OCI-LY1 (cell line): ENCODE measurements around the gene ABLIM2.

Experiments used
- H2AFZ ChIP-seq: fragments of 200-600 bp; sonication (generic), shearing (Covaris generic); 2 replicates; pipeline ENCODE4 v1.6.0; 2014; ENCODE audit warnings: antibody characterized with exemption, mild to moderate bottlenecking, low read length
- H3F3A ChIP-seq: fragments of 200-600 bp; sonication (generic), shearing (Covaris generic); 2 replicates; pipeline ENCODE4 v1.6.0; 2014; ENCODE audit warnings: mild to moderate bottlenecking, antibody characterized with exemption, low read length, moderate library complexity; ENCODE audit not compliant: insufficient read depth
- H3K27ac ChIP-seq: fragments of 200-600 bp; sonication (generic); 2 replicates; pipeline ENCODE4 v1.5.1; 2014; ENCODE audit warnings: low read length, mixed run types, mild to moderate bottlenecking, low read depth; ENCODE audit not compliant: poor library complexity, severe bottlenecking
- H3K27me3 ChIP-seq: fragments of 200-600 bp; sonication (generic); 2 replicates; pipeline ENCODE4 v1.6.0; 2014; ENCODE audit warnings: antibody characterized with exemption, mild to moderate bottlenecking, low read length, moderate library complexity; ENCODE audit not compliant: insufficient read depth
- H3K36me3 ChIP-seq: fragments of 200-600 bp; sonication (generic); 2 replicates; pipeline ENCODE4 v1.6.1; 2014; ENCODE audit warnings: mild to moderate bottlenecking, antibody characterized with exemption, low read length, moderate library complexity, mixed read lengths; ENCODE audit not compliant: insufficient read depth
- H3K4me1 ChIP-seq: fragments of 200-600 bp; sonication (generic); 2 replicates; pipeline ENCODE4 v1.5.1; 2014; ENCODE audit warnings: mild to moderate bottlenecking, low read length, moderate library complexity; ENCODE audit not compliant: insufficient read depth, severe bottlenecking
- H3K4me2 ChIP-seq: fragments of 200-600 bp; sonication (generic), shearing (Covaris generic); 2 replicates; pipeline ENCODE4 v1.6.1; 2014; ENCODE audit warnings: low read length
- H3K4me3 ChIP-seq: fragments of 200-600 bp; sonication (generic); 2 replicates; pipeline ENCODE4 v1.5.1; 2014; ENCODE audit warnings: low read length, low read depth, mild to moderate bottlenecking, mixed read lengths; ENCODE audit not compliant: poor library complexity, severe bottlenecking
- H3K79me2 ChIP-seq: fragments of 200-600 bp; shearing (Covaris generic); 2 replicates; pipeline ENCODE4 v1.6.1; 2016; ENCODE audit warnings: mixed run types, low read length, mixed read lengths; ENCODE audit not compliant: insufficient read depth
- H3K9ac ChIP-seq: fragments of 200-600 bp; sonication (generic), shearing (Covaris generic); 2 replicates; pipeline ENCODE4 v1.6.1; 2014; ENCODE audit warnings: mild to moderate bottlenecking, low read length, mixed read lengths
- H3K9me2 ChIP-seq: fragments of 200-600 bp; sonication (generic), shearing (Covaris generic); 2 replicates; pipeline ENCODE4 v1.6.1; 2014; ENCODE audit warnings: low read depth, mild to moderate bottlenecking, low read length, mixed read lengths
- H3K9me3 ChIP-seq: fragments of 200-600 bp; shearing (Covaris generic); 2 replicates; pipeline ENCODE4 v1.6.1; 2014; ENCODE audit warnings: low read length, mixed read lengths
- H4K20me1 ChIP-seq: fragments of 200-600 bp; sonication (generic), shearing (Covaris generic); 2 replicates; pipeline ENCODE4 v1.6.0; 2016; ENCODE audit warnings: mild to moderate bottlenecking, low read length; ENCODE audit not compliant: insufficient read depth
- CTCF ChIP-seq: fragments of 200-600 bp; sonication (generic), shearing (Covaris generic); IDR thresholded peaks from 2 replicates; pipeline ENCODE4 v1.5.1; 2017; ENCODE audit warnings: mild to moderate bottlenecking, antibody characterized with exemption, low read length, moderate library complexity, mixed read lengths
- EZH2 ChIP-seq: fragments of 200-600 bp; sonication (generic), shearing (Covaris generic); IDR thresholded peaks from 2 replicates; pipeline ENCODE4 v1.8.0; 2017; ENCODE audit warnings: borderline replicate concordance, mixed run types, mild to moderate bottlenecking, antibody characterized with exemption, low read length, moderate library complexity, mixed read lengths

Gene ABLIM2

GRCh38 chr4:7995866-7996265, 162.7 kb downstream of the ABLIM2 start:
- H3K79me2 ChIP-seq, result no peaks in the 10 kb centered on the region
- H4K20me1 ChIP-seq, result no peaks in the 10 kb centered on the region
- TF ChIP-seq EZH2, result no peak
- no peak for TF ChIP-seq CTCF
- H3K9me3 ChIP-seq, result no peaks in the 10 kb centered on the region
- no peak overlapping the region for H3K27ac ChIP-seq
- no peaks in the 10 kb centered on the region for H3K9me2 ChIP-seq
- no peaks in the 10 kb centered on the region for H3K27me3 ChIP-seq
- H3K36me3 ChIP-seq, result no peaks in the 10 kb centered on the region
- H3K4me3 ChIP-seq, result no peak overlapping the region
- H3K4me2 ChIP-seq, result no peak overlapping the region
- H3F3A ChIP-seq, result no peaks in the 10 kb centered on the region
- no peak overlapping the region for H3K9ac ChIP-seq
- no peaks in the 10 kb centered on the region for H3K4me1 ChIP-seq
- no peak overlapping the region for H2AFZ ChIP-seq

DNA sequence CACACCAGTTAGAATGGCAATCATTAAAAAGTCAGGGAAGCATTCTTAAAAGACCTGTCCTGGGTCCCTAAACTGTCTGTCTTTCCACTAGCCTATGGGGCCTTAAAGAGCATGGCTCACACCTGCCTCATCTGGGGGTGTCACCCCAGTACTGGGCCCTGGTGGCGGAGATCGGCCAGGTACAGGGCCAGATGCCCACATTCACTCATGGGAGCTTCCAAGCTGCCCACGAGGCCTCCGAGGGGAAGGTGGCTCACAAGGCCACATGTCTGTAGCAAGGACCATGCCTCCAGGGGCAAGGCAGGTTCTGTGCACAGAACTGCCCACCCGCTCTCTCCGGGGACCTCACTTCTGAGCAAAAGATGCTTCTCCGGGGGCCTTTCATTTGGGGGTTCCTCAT, 163.5 kb downstream of the ABLIM2 start:
- Histone ChIP-seq H3F3A (no peaks in the 10 kb centered on the region), H2AFZ (no peak overlapping the region), H4K20me1 (no peaks in the 10 kb centered on the region), H3K4me3 (no peak overlapping the region), H3K27ac (no peak overlapping the region), H3K9ac (no peak overlapping the region), H3K9me2 (no peaks in the 10 kb centered on the region), H3K36me3 (no peaks in the 10 kb centered on the region), H3K4me1 (no peaks in the 10 kb centered on the region), H3K9me3 (no peaks in the 10 kb centered on the region), H3K79me2 (no peaks in the 10 kb centered on the region), H3K27me3 (no peaks in the 10 kb centered on the region), H3K4me2 (no peak overlapping the region)
- TF ChIP-seq EZH2 (no peak), CTCF (no peak)

DNA sequence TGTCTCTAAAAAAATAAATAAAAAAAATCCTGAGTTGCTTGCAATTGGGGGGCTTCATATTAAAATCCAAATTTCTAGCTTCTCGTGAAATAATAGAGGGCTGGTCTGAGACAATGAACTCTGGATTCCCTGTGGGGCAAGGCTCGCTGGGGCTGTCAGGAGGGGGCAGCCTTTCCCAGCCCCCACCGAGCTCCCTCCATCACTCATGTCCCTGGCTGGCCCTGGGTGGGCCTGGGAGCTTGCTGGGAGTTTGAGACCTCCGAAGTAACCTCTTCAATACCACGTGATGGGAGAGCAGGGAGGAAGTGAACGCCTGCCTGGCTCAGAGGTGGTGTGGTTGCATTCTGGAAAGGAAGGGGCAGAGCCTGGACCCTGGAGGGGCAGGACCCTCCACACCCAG, 164.9 kb downstream of the ABLIM2 start:
- Histone ChIP-seq H4K20me1 (no peaks in the 10 kb centered on the region), H2AFZ (no peak overlapping the region), H3K36me3 (no peaks in the 10 kb centered on the region), H3K9ac (no peak overlapping the region), H3K4me2 (no peak overlapping the region), H3K79me2 (no peaks in the 10 kb centered on the region), H3K9me2 (no peaks in the 10 kb centered on the region), H3K27ac (no peak overlapping the region), H3K4me3 (no peak overlapping the region), H3K9me3 (no peaks in the 10 kb centered on the region), H3K27me3 (no peaks in the 10 kb centered on the region), H3F3A (no peaks in the 10 kb centered on the region), H3K4me1 (no peaks in the 10 kb centered on the region)
- no peak for TF ChIP-seq CTCF
- no peak for TF ChIP-seq EZH2
